HG03095 (cell line): ENCODE measurements around the gene ZNF30.
"Not testable (repeated sequence)": the region's sequence is repeated elsewhere in the genome, so short reads cannot be mapped to it uniquely, and the experiment has no call there.

Source experiments
- ATAC-seq: cut with Tn5 transposase; IDR thresholded peaks from one replicate; pipeline ENCODE4 v1.9.1; 2021; ENCODE audit warnings: moderate library complexity; ENCODE audit not compliant: unreplicated experiment

Gene ZNF30

DNA sequence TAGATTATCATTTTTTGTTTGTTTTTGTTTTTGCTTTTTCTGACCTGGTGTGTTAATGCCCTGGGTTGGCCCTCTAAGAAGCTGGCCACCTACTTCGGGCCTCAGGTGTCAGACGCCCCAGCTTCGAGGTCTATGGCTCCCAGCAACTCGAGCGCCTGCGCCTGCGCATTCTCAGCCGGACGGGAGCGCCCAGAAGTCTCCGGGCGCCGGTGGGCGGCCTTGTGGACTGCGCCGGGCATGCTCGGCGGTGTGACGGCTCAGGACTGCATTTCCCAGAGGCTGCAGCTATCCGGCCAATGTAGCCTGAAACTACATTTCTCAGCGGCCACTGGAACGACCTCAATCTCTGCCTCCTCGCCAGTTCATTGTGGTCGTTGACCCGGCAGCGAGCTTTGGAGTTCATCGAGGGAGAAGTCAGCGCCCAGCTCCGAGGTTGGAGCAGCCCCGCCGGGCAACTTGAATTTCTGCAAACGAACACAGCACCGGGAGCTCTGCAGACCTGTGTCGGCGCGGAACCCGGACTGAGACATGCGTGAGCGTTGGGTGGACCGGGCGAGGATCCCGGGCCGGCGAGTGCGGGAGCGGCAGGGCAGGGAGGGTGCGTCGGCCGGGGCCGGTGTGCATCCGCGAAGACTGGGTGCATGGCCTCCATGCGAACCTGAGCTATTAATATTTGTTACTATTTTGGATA, at the start of gene ZNF30:
ZNF30 (plus strand) TSS at position 219 of the 691 bp plus-strand sequence. CDS start 3,045 bp downstream, outside the sequence.
- peak; percentile 94 for ATAC-seq

- ATAC-seq = no peak
Observed at GRCh38 chr19:34879563-34879962, 47.1 kb upstream of the ZNF30 start.

DNA sequence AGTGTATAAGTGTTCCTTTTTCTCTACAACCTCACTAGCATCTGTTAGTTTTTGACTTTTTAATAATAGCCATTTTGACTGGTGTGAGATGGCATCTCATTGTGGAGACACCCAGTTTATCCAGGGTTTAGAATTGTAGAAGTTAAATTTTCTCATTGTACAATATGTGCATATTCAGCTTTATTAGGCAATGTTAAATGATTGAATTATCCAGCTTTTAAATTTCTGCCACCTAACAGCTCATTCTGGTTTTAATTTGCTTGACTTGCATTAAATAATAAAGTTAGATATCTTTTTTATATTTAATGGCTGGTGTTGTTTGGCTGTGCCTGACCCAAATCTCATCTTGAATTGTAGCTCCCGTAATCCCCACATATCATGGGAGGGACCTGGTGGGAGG, 46.7 kb upstream of the ZNF30 start:
- ATAC-seq = no peak

DNA sequence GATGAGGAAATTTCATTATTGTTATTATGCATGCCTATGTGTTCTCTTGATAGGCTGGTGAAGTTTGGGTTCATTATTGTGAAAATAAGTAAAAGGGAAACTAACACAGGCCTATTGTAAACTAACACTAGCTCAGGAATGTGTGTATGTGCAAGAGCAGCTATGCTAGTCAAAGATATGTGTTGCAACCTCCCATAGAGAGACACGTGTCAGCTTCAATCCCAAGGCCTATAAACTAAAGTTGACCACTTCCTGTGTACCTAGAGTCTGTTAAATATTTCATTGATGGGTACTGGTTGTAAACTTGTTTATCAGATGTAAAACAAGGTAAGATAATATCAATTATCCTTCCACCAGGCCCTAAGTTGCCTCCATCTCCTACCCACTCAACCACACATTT, 44.7 kb upstream of the ZNF30 start:
- ATAC-seq = no peak

DNA sequence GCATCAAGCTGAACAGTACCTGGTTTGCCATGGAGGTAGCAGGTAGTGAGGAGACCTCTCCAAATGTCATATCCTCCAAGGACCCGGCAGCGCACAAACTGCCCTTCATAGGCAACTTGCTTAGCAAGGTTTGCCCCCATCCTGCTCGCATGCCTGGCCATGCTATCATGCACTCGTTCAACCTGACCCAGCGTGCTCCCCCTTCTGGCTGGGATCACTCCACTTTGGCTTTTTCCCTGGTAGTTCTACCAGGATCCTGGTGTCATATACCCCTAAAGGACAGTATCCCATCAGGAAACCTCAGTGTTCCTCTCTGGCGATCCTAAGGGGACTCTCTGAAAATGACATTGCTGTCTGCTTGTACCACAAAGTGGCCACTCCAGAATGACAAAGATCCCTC, 38.6 kb upstream of the ZNF30 start:
- no peak for ATAC-seq

- no peak for ATAC-seq
Observed at GRCh38 chr19:34900245-34900644, 26.5 kb upstream of the ZNF30 start.

DNA sequence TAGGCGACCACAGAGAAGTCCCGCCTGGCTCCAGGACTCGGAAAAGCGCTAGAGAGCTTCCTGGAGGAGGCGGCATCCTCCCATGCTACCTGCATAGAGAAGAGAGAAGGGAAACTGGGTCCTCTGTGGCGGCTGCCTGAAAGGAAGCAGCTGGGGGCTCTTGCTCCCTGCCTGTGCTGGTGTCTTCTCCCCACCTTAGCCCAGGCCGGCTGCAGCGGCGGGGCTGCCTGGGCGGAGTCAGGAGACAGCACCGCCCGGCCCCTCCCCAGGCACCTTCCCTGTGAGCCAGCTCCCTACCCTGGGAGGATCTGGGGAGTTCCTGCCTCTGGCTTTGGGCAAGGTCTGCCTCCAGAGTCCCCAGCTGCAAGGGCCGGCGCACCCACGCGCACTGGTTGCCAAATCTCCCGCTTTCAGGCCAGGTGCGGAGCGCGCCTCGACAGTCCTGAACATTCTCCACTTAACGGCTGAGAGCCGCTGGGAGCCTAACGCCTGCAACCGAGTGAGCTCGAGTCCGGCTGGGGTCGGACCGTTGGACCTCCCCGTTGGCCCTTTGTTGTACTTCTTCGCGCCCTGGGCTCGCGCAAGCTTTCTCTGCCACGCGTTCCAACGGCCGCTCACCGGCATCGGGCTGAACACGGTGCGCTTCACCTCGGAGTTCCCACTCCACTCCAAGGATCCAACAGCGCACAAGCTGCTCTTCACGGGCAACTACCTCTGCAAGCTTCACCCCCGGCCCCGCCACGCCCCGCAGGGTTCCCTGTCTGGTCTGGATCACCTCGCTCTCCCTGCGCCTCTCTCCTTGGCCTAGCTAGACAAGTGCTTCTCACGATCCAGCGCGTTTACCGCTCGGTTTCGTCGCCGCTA, 21.8 kb upstream of the ZNF30 start:
- no peak for ATAC-seq

DNA sequence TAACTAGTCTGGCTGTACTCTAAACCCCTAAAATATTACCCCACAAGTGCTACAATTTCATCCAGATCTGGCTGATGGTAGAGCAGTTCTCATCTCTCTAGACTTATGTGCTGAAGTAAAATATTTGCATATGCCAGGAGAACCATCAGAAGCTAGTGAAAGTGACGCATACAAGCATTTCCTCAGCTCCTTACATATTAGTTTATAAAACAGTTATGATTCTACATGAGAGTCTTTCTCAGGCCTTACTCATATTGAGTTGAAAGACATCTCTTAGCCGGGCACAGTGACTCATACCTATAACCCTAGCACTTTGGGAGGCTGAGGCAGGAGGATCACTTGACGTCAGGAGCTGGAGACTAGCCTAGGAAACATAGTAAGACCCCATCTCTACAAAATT, 15.9 kb upstream of the ZNF30 start:
- no peak for ATAC-seq

DNA sequence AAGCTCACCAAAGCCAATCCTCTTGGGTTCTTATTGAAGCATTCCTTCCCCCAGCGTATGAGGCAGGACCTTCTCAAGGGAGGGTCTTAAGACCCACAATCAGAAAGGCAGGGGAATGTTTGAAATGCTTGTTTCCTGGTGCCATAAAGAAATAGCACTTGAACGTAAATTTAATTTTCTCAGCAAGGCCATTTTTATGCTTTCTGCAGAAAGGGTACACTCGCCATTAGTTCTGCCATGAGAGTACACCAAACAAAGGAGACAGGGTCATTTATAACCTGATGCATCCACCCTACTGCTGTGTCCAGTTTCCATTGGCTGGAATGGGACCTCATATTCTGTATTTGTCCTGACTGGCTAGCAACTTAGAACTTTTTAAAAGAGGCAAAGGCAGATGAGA, 9.6 kb upstream of the ZNF30 start:
- ATAC-seq = not testable (repeated sequence)

DNA sequence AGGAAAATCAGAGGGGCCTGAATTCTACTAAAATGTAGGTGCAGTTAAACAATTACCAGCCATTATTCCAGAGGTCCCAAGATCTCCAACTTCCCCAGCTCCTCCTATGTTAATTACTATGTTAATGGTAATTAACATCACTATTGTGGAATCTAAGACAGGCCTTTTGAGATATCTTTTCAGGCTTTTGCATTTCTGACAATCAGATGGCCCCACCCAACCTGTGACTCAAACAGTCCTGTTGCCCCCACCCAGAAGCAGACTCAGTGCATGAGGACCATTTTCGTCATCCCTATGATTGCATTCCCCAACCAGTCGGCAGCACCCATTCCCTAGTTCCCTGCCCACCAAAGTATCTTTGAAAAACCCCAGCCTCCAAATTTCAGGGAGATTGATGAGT, 8.5 kb upstream of the ZNF30 start:
- no peak for ATAC-seq

DNA sequence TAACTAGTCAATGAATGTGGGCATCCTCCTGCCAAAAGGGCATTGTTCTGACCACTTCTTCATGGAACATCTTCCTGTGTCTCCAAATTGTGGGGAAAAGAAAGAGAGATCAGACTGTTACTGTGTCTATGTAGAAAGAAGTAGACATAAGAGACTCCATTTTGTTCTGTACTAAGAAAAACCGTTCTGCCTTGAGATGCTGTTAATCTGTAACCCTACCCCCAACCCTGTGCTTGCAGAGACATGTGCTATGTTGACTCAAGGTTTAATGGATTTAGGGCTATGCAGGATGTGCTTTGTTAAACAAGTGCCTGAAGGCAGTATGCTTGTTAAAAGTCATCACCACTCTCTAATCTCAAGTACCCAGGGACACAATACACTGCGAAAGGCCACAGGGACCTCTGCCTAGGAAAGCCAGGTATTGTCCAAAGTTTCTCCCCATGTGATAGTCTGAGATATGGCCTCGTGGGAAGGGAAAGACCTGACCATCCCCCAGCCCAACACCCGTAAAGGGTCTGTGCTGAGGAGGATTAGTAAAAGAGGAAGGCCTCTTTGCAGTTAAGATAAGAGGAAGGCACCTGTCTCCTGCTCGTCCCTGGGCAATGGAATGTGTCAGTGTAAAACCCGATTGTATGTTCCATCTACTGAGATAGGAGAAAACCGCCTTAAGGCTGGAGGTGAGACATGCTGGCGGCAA, 6.5 kb upstream of the ZNF30 start:
- ATAC-seq = not testable (repeated sequence)

GRCh38 chr19:34925278-34925855, 1.3 kb upstream of the ZNF30 start:
- no peak for ATAC-seq

GRCh38 chr19:34926361-34926684, 380 bp upstream of the ZNF30 start:
- ATAC-seq = no peak

DNA sequence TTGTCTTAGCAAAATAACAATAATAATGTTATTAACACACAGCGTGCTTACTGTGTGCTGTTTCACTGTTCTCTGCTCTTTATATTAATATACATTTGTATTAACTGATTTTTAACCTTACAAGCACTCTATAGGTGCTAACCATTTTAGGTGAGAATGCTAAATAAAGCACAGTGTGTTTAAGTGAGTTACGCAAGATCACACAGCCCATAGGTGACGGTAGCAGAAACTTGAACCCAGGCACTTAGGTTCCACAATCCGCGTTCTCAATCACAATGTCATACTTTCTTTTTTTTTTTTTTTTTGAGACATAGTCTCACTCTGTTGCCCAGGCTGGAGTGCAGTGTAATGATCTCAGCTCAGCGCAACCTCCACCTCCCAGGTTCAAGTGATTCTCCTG, 5.8 kb downstream of the ZNF30 start:
- no peak for ATAC-seq

DNA sequence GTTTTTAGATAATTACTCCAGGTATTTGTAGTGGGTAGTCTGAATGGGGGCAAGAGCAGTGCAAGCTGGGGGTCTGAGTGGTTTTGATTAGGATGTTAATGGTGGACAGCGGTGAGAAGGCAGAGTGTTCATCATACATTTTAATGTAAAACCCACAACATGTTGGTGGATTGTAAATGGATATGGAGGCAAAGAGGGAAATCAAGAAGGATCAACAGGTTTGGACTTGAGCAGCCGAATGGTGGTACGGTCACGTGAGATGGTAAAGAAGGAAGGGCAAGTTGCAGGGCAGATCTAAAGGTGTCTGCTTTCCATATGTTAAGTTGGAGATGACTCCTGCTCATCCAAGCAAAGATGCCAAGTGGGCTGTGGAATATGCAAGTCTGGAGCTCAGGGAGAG, 9.5 kb downstream of the ZNF30 start:
- no peak for ATAC-seq

DNA sequence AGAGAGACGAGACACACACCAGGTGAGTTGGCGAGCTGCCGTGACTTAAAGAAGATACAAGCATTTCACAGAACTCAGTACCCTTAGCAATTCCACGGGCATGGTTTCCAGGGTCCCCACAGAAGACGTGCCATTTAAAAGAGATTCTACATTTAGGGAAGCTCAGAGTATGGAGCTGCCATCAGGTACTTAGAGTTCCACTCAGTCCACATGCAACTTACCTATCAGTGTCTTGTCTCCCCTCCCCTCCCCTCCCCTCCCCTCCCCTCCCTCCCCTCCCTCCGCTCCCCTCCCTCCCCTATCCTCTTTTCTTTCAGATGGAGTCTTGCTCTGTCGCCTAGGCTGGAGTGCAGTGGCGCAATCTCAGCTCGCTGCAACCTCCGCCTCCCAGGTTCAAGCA, 12.2 kb downstream of the ZNF30 start:
- no peak for ATAC-seq

GRCh38 chr19:34943861-34944573, 17.3 kb downstream of the ZNF30 start:
- ATAC-seq = no peak

DNA sequence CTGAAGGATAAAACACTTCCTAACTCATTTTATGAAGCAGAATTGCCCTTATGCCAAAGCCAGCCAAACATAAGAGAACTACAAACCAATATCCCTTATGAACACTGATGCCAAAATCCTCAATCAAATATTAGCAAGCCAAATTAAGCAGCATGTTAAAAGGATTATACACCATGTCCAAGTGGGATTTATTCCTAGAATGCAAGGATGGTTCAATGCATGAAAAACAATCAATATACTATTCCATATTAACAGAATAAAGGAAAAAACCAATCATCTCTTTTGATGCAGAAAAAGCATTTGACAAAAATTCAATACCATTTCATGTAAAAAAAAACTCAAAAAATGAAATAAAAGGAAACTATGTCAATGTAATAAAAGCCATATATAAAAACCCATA, 26.4 kb downstream of the ZNF30 start:
- ATAC-seq = no peak

DNA sequence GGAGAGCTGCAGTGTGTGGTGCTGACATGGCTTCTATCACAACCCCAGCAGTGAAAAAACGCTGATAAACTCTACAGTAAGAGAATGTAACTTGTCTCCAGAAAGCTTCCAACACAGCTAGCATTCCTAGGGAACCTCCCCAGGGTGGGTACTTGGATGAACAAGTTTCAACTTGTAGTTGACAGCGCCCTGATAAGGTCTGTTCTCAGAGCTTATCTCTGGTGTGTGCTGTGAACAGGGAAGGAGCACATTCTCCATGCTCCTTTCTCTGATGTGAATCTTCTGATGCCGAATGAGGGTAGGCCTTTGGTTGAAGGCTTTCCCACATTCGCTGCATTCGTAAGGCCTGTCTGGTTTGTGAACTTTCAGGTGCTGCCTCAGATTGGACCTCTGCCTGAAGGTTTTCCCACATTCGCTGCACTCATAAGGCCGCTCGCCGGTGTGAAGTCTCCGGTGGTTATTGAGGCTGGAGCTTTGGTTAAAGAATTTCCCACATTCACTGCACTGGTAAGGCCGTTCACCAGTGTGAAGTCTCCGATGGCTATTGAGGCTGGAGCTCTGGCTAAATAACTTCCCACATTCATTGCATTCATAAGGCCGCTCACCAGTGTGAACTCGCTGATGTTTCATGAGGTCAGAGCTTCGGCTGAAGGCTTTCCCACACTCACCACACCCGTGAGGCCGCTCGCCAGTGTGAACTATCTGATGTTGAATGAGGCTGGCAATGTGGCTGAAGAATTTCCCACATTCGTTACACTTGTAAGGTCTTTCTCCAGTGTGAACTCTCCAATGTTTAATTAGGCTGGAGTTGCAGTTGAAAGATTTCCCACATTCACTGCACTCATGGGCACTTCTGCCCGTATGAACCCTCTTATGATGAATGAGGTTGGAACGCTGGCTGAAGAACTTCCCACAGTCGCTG, 31.4 kb downstream of the ZNF30 start:
- no peak for ATAC-seq

- ATAC-seq = no peak
Observed at GRCh38 chr19:34959021-34959420, 32.3 kb downstream of the ZNF30 start.
